H54 (cell line): ENCODE data around the gene ROR2.

Experiments used
- DNase-seq: peaks from one replicate; pipeline ENCODE4 v3.0.0; 2011; ENCODE audit warnings: low spot score, mixed read lengths; ENCODE audit not compliant: insufficient read length
- FAIRE-seq: peaks from 3 replicates; lab custom pipeline; 2011; peaks lifted over from hg19 to GRCh38; lab: Jason Lieb, UNC
- POLR2A ChIP-seq: IDR thresholded peaks from 2 replicates; pipeline ENCODE4 v1.6.1; 2011; ENCODE audit warnings: low read depth, mild to moderate bottlenecking, low read length

ROR2 gene

GRCh38 chr9:91963711-91964240, 13.7 kb upstream of the ROR2 start:
- DNase-seq (no peak), FAIRE-seq (no peak)

GRCh38 chr9:91960367-91960766, 10.3 kb upstream of the ROR2 start:
- FAIRE-seq (no peak), DNase-seq (no peak)
- no peak for TF ChIP-seq POLR2A

More at GRCh38 chr9:91963711-91964240, 13.7 kb upstream of the ROR2 start:
- TF ChIP-seq POLR2A, result no peak

GRCh38 chr9:91958174-91958573, 8.1 kb upstream of the ROR2 start:
- no peak for TF ChIP-seq POLR2A
- DNase-seq (no peak), FAIRE-seq (no peak)

GRCh38 chr9:91954841-91955471, 4.9 kb upstream of the ROR2 start:
- TF ChIP-seq POLR2A, result no peak
- DNase-seq, result peak; percentile 90
- peak; percentile 23 for FAIRE-seq

GRCh38 chr9:91953718-91954117, 3.7 kb upstream of the ROR2 start:
- FAIRE-seq (no peak), DNase-seq (no peak)
- no peak for TF ChIP-seq POLR2A

GRCh38 chr9:91951944-91952520, 2.0 kb upstream of the ROR2 start:
- FAIRE-seq, result no peak
- DNase-seq, result no peak
- no peak for TF ChIP-seq POLR2A

GRCh38 chr9:91949392-91949945, 559 bp downstream of the ROR2 start:
- no peak for TF ChIP-seq POLR2A
- no peak for DNase-seq
- FAIRE-seq, result no peak

- FAIRE-seq, result no peak
- no peak for TF ChIP-seq POLR2A
- peak; percentile 66 for DNase-seq
These were observed 1.2 kb downstream of the ROR2 start for GRCh38 chr9:91948597-91949391.

GRCh38 chr9:91948101-91948596, 1.9 kb downstream of the ROR2 start:
- no peak for TF ChIP-seq POLR2A
- FAIRE-seq (no peak), DNase-seq (no peak)

- no peak for TF ChIP-seq POLR2A
- FAIRE-seq, result no peak
- DNase-seq, result no peak
These were observed 3.2 kb downstream of the ROR2 start for GRCh38 chr9:91946653-91947488.

- FAIRE-seq, result no peak
- no peak for TF ChIP-seq POLR2A
These were observed 3.8 kb downstream of the ROR2 start for GRCh38 chr9:91946196-91946595.

GRCh38 chr9:91945277-91946085, 4.5 kb downstream of the ROR2 start:
- FAIRE-seq (no peak), DNase-seq (no peak)
- no peak for TF ChIP-seq POLR2A

More at GRCh38 chr9:91946196-91946595, 3.8 kb downstream of the ROR2 start:
- DNase-seq, result no peak
